IPS DF 19.7 (cell line): Measurements from ENCODE around the gene FAM53B.

Experiments used
- DNase-seq: peaks from one replicate; pipeline ENCODE4 v3.0.0-alpha.2; 2013; ENCODE audit warnings: low read depth, low spot score

The FAM53B gene

GRCh38 chr10:124709861-124710260 lies 34.3 kb downstream of the FAM53B start:
- DNase-seq, result no peak

GRCh38 chr10:124708922-124709520 lies 35.2 kb downstream of the FAM53B start:
- no peak for DNase-seq

- DNase-seq, result no peak
Measured at GRCh38 chr10:124708246-124708779, 35.9 kb downstream of the FAM53B start.

GRCh38 chr10:124707551-124707950 lies 36.6 kb downstream of the FAM53B start:
- DNase-seq, result no peak

GRCh38 chr10:124707144-124707467 lies 37.1 kb downstream of the FAM53B start:
- DNase-seq, result no peak

GRCh38 chr10:124706462-124707143 lies 37.6 kb downstream of the FAM53B start:
- no peak for DNase-seq

- no peak for DNase-seq
Measured at GRCh38 chr10:124705817-124706461, 38.2 kb downstream of the FAM53B start.

- no peak for DNase-seq
Measured at GRCh38 chr10:124705381-124705740, 38.8 kb downstream of the FAM53B start.

- peak; percentile 33 for DNase-seq
Measured at GRCh38 chr10:124704428-124705380, 39.5 kb downstream of the FAM53B start.

GRCh38 chr10:124703778-124704427 lies 40.3 kb downstream of the FAM53B start:
- no peak for DNase-seq

- no peak for DNase-seq
Measured at GRCh38 chr10:124703372-124703771, 40.8 kb downstream of the FAM53B start.

GRCh38 chr10:124701881-124702656 lies 42.1 kb downstream of the FAM53B start:
- DNase-seq, result no peak

- no peak for DNase-seq
Measured at GRCh38 chr10:124701435-124701834, 42.7 kb downstream of the FAM53B start.

- no peak for DNase-seq
Measured at GRCh38 chr10:124701038-124701365, 43.2 kb downstream of the FAM53B start.

GRCh38 chr10:124700293-124701037 lies 43.7 kb downstream of the FAM53B start:
- DNase-seq, result no peak

GRCh38 chr10:124699471-124700292 lies 44.5 kb downstream of the FAM53B start:
- no peak for DNase-seq

GRCh38 chr10:124698545-124699469 lies 45.4 kb downstream of the FAM53B start:
- DNase-seq, result no peak
